Epithelial cell of esophagus (primary cell): ENCODE measurements around the gene RSRC1.

Source experiments
- DNase-seq: peaks from one replicate; pipeline ENCODE4 v3.0.0; 2010; ENCODE audit warnings: low read depth
- H3K4me3 ChIP-seq: 2 replicates; pipeline ENCODE4 v1.5.1; 2011; ENCODE audit warnings: mild to moderate bottlenecking, low read length, control low read depth
- TF ChIP-seq, protein P1 (sequence below): IDR thresholded peaks from 2 replicates; pipeline ENCODE4 v1.5.1; 2011; ENCODE audit warnings: low read depth, mild to moderate bottlenecking, low read length, control low read depth, inconsistent platforms; ENCODE audit not compliant: insufficient read depth; ENCODE audit errors: missing control alignments

RSRC1 gene

DNA sequence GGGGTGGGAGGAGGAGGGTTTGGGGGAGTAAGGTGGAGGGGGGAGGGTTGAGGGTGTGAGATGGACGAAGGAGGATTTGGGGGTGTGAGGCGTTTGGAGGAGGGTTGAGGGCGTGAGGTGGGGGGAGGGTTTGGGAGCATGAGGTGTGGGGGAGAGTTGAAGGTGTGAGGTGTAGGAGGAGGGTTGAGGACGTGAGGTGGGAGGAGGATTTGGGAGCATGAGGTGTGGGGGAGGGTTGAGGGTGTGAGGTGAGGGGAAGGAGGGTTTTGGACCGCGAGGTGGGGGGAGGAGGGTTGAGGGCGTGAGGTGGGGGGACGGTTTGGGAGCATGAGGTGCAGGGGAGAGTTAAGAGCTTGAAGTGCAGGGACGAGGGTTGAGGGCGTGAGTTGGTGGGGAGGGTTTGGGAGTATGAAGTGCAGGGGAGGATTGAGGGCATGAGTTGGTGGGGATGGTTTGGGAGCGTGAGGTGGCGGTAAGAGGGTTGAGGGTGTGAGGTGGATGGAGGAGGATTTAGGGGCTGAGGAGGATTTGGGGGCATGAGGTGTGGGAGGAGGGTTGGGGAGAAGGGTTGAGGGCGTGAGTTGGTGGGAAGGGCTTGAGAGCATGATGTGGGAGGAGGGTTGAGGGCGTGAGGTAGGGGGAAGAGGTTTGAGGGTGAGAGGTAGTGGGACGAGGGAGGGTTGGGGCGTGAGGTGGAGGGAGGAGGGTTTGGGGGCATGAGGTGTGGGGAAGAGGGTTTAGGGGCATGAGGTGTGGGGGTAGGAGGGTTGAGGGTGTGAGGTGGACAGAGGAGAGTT, 462.3 kb downstream of the RSRC1 start:
- TF ChIP-seq, protein P1, sequence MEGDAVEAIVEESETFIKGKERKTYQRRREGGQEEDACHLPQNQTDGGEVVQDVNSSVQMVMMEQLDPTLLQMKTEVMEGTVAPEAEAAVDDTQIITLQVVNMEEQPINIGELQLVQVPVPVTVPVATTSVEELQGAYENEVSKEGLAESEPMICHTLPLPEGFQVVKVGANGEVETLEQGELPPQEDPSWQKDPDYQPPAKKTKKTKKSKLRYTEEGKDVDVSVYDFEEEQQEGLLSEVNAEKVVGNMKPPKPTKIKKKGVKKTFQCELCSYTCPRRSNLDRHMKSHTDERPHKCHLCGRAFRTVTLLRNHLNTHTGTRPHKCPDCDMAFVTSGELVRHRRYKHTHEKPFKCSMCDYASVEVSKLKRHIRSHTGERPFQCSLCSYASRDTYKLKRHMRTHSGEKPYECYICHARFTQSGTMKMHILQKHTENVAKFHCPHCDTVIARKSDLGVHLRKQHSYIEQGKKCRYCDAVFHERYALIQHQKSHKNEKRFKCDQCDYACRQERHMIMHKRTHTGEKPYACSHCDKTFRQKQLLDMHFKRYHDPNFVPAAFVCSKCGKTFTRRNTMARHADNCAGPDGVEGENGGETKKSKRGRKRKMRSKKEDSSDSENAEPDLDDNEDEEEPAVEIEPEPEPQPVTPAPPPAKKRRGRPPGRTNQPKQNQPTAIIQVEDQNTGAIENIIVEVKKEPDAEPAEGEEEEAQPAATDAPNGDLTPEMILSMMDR: no peak
- H3K4me3 ChIP-seq: no peak overlapping the region
- no peak for DNase-seq

DNA sequence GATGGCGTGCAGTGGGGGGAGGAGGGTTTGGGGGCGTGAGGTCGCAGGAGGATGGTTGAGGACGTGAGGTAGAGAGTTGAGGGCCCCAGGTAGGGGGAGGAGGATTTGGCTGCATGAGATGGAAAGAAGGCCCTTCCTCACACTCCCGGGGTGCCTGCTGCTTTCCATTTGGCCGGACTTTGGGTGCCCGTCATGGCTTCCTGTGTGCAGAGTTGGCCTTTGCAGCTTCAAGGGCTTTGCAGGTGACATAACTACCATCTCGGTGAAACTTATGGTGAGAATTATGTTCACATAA, 462.8 kb downstream of the RSRC1 start:
- no peak overlapping the region for H3K4me3 ChIP-seq
- no peak for DNase-seq
- TF ChIP-seq, protein P1: no peak

DNA sequence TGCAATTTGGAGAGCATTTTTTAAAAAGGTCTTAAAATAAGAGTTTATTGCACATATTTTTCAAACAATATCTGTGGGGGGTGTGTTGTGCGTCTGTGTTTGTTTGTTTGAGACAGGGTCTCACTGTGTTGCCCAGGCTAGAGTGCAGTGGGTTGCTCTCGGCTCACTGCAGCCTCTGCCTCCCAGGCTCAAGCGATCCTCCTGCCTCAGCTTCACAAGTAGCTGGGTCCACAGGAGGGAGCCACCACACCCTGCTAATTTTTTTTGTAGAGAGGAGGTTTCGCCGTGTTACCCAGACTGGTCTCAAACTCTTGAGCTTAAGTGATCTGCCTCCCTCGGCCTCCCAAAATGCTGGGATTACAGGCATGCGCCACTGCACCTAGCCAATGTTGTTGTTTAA, 463.8 kb downstream of the RSRC1 start:
- no peak for DNase-seq
- no peak overlapping the region for H3K4me3 ChIP-seq
- TF ChIP-seq, protein P1: no peak

DNA sequence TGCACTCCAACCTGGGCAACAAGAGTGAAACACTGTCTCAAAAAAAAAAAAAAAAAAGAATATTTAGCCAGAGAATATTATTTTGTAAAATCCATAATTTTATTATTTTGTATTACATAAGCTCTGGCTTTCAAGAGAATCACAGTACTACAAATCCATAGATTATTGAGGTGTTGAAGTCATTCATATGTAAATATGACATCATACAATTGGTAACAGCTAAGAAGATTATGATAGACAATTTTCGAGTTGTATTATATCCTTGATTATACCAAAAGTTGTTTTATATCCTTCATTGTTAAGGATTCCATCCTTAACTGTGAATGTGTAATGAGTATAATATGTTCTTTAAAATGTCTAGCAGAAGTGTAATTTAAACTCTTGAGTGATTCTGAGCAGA, 464.8 kb downstream of the RSRC1 start:
- H3K4me3 ChIP-seq: no peak overlapping the region
- DNase-seq: no peak
- TF ChIP-seq, protein P1: no peak

DNA sequence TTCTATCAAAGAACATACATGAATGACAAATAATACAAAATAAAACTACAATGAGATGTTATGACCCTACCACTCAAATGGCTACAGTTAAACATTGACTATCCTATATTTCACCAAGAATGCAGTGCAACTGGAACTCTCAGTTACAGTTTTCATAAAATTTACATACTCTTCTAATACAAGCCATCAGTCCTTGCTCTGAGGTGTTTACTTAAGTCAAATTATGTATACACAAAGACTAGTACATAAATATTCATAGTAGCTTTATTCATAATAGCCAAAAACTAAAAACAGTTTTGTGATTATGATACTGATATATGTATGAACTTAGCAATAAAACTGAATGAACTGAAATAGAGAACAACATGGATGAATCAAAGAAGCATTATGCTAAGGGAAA, 480.3 kb downstream of the RSRC1 start:
- no peak overlapping the region for H3K4me3 ChIP-seq
- DNase-seq: no peak
- TF ChIP-seq, protein P1: no peak
